Sciatic nerve (tissue), 2 donors: ENCODE measurements around the gene SLX9. TPM values are rescaled to one million over a fixed set of nuclear protein-coding genes. Genes with fewer than 3 reads are reported as not detected.

Experiments used
- ATAC-seq: fragments of 200-7000 bp; cut with Tn5 transposase; one replicate; pipeline ENCODE4 v1.9.1; 2020; ENCODE audit warnings: mild to moderate bottlenecking, moderate library complexity
- DNase-seq: peaks from one replicate; pipeline ENCODE4 v3.0.0-alpha.2; 2020; ENCODE audit warnings: low spot score
- intact Hi-C: fragments of 100-400 bp; cut with DNase I; formaldehyde crosslinking; loops from one replicate; pipeline ENCODE4 v1.14.2; 2022
- total RNA-seq: library from RNA; stranded (reverse); fragmentation: NEBNext Ultra II Directional; extraction: Animal tissue kit (Norgen Biotek cat#: 25700); gene quantifications from one replicate; pipeline ENCODE4 v1.2.1, GENCODE V29; 2021
- donor health status: DM: no; HTN: no; CAD: no.
- donor health status: DM: no; HTN: no; CAD: no.

SLX9 gene
- 17.1 TPM for total RNA-seq

- DNase-seq (peak; percentile 85), ATAC-seq (peak; percentile 92)
- intact Hi-C loops = no loop called here
Observed at GRCh38 chr21:44939532-44940115, at the start of gene SLX9. Gene SLX9, plus strand, starts transcription at chr21:44940029. Its CDS starts 29 bp downstream, at chr21:44940058.

GRCh38 chr21:44890338-44890931 is 49.4 kb upstream of the SLX9 start:
- intact Hi-C loops = no loop called here
- DNase-seq = no peak
- no peak for ATAC-seq

- ATAC-seq (no peak), DNase-seq (no peak)
- intact Hi-C loops = no loop called here
Observed at GRCh38 chr21:44890961-44891541, 48.8 kb upstream of the SLX9 start.

GRCh38 chr21:44891631-44892031 is 48.2 kb upstream of the SLX9 start:
- ATAC-seq (no peak), DNase-seq (no peak)
- intact Hi-C loops = no loop called here

GRCh38 chr21:44892095-44892494 is 47.7 kb upstream of the SLX9 start:
- ATAC-seq = peak; percentile 24
- intact Hi-C loops = no loop called here

GRCh38 chr21:44892536-44893277 is 47.1 kb upstream of the SLX9 start:
- ATAC-seq = peak; percentile 65
- intact Hi-C loops = no loop called here
- DNase-seq = peak; percentile 81

More at GRCh38 chr21:44892095-44892494, 47.7 kb upstream of the SLX9 start:
- no peak for DNase-seq

GRCh38 chr21:44893278-44893556 is 46.6 kb upstream of the SLX9 start:
- intact Hi-C loops = no loop called here
- no peak for ATAC-seq
- DNase-seq = no peak

GRCh38 chr21:44893948-44894656 is 45.7 kb upstream of the SLX9 start:
- no peak for DNase-seq
- ATAC-seq = no peak
- intact Hi-C loops = no loop called here

- intact Hi-C loops = no loop called here
- DNase-seq (no peak), ATAC-seq (no peak)
Observed at GRCh38 chr21:44894687-44895302, 45.0 kb upstream of the SLX9 start.

- ATAC-seq = no peak
- intact Hi-C loops = no loop called here
- no peak for DNase-seq
Observed at GRCh38 chr21:44895859-44896258, 44.0 kb upstream of the SLX9 start.

GRCh38 chr21:44896561-44897286 is 43.1 kb upstream of the SLX9 start:
- intact Hi-C loops = no loop called here
- ATAC-seq = no peak
- DNase-seq = no peak

GRCh38 chr21:44897326-44898010 is 42.4 kb upstream of the SLX9 start:
- intact Hi-C loops = no loop called here
- DNase-seq (no peak), ATAC-seq (no peak)

GRCh38 chr21:44898011-44898488 is 41.8 kb upstream of the SLX9 start:
- DNase-seq = no peak
- intact Hi-C loops = no loop called here
- no peak for ATAC-seq

- DNase-seq = no peak
- no peak for ATAC-seq
- intact Hi-C loops = no loop called here
Observed at GRCh38 chr21:44898851-44899767, 40.7 kb upstream of the SLX9 start.

- no peak for ATAC-seq
Observed at GRCh38 chr21:44899768-44900558, 39.9 kb upstream of the SLX9 start.

GRCh38 chr21:44900559-44901251 is 39.1 kb upstream of the SLX9 start:
- DNase-seq = no peak
- intact Hi-C loops = no loop called here
- ATAC-seq = no peak

More at GRCh38 chr21:44899768-44900558, 39.9 kb upstream of the SLX9 start:
- intact Hi-C loops = no loop called here
- no peak for DNase-seq
